ENCODE data around the gene LRRC4B. TPM values are rescaled to one million over a fixed set of nuclear protein-coding genes. Genes with fewer than 3 reads are reported as not detected.
"Not testable (repeated sequence)": the region's sequence is repeated elsewhere in the genome, so short reads cannot be mapped to it uniquely, and the experiment has no call there.

Gene LRRC4B
- total and polyA plus RNA-seq, 2 donors from 2014 or later, result 1.2 to 2.6 TPM

DNA sequence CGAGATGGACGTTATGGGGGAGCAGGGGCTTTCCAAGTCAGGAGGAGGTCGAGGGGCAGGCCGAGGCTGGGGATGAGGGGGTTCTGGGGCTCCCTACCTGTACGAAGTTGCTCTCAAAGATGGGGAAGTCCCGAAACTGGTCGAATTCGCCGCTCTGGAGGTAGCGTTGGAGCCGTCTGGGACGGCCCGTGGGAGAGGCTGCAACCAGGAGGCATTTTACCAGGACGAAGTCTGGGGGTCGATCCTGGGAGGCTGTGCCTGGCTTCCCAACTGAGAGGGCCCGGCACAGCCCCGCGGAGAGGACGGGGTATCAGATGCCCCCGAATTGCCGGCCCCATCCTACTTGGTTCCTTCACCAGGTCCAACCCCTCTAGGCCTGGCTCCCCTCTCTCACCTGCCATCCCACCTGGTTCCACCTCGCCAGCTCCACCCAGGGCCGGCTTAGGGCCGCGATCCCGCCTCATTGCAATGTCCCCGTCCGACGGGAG is 92.5 kb downstream of the LRRC4B start:
- TF ChIP-seq, protein P1, sequence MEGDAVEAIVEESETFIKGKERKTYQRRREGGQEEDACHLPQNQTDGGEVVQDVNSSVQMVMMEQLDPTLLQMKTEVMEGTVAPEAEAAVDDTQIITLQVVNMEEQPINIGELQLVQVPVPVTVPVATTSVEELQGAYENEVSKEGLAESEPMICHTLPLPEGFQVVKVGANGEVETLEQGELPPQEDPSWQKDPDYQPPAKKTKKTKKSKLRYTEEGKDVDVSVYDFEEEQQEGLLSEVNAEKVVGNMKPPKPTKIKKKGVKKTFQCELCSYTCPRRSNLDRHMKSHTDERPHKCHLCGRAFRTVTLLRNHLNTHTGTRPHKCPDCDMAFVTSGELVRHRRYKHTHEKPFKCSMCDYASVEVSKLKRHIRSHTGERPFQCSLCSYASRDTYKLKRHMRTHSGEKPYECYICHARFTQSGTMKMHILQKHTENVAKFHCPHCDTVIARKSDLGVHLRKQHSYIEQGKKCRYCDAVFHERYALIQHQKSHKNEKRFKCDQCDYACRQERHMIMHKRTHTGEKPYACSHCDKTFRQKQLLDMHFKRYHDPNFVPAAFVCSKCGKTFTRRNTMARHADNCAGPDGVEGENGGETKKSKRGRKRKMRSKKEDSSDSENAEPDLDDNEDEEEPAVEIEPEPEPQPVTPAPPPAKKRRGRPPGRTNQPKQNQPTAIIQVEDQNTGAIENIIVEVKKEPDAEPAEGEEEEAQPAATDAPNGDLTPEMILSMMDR (IDR thresholded peaks at IDR 0.05; ENCODE audit: borderline replicate concordance, extremely low read depth, insufficient read depth), result no peak
- intact Hi-C loops (cut with DNase I), result no loop called here
- Histone ChIP-seq H3K27ac (ENCODE audit: low read depth in 2 of 2, low read length in 2 of 2) (peak overlapping the region; percentile 53 to 82), H3K27me3 (ENCODE audit: control insufficient read depth, insufficient read depth, low read length) (no peaks in the 10 kb centered on the region), H3K4me1 (ENCODE audit: control insufficient read depth in 2 of 3, insufficient read depth in 2 of 3, low read depth in 1 of 3, low read length in 3 of 3) (peaks cover 0 to 9% (median 0%) of the 10 kb centered on the region in 3 donors), H3K9ac (ENCODE audit: low read length in 3 of 3) (no peak overlapping the region), H3K9me3 (ENCODE audit: control insufficient read depth in 2 of 3, insufficient read depth in 1 of 3, low read length in 3 of 3) (no peaks in the 10 kb centered on the region), H3K36me3 (ENCODE audit: control insufficient read depth in 2 of 3, insufficient read depth in 3 of 3, low read length in 3 of 3) (peaks cover 0 to 12% (median 10%) of the 10 kb centered on the region in 3 donors), H3K4me3 (ENCODE audit: low read length in 3 of 3) (peak overlapping the region in 2 of 3 donors; percentile 88 to 96)
- FAIRE-seq, result no peak
- no peak for DNase-seq

DNA sequence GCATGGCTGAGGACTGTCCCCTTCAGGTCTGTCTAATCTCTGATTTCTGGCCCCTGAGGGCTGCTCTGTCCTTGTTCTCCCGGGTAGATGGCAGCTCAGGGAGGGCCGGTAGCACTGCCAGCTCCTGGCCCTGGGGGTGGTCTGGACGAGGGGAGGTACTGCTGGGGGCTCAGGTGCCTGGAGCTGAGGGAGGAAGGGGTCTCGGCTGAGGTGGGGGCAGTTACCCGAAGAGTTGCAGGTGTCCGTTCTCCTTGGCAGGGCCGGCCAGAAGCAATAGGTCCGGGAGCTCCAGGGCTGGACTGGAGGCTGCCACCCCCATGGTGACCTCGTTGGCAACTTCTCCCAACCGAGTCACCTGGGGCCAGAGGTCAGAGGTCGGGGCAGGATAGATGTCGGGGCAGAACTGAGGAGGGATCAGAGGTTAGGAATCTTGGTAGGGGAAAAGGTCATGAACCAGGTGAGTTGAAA is 93.1 kb downstream of the LRRC4B start:
- Histone ChIP-seq H3K4me1 (ENCODE audit: control insufficient read depth in 2 of 3, insufficient read depth in 2 of 3, low read depth in 1 of 3, low read length in 3 of 3) (peaks cover 0 to 9% (median 0%) of the 10 kb centered on the region in 3 donors), H3K27ac (ENCODE audit: low read depth in 2 of 2, low read length in 2 of 2) (no peak overlapping the region), H3K36me3 (ENCODE audit: control insufficient read depth in 2 of 3, insufficient read depth in 3 of 3, low read length in 3 of 3) (peaks cover 0 to 11% (median 10%) of the 10 kb centered on the region in 3 donors), H3K9ac (ENCODE audit: low read length in 3 of 3) (no peak overlapping the region), H3K9me3 (ENCODE audit: control insufficient read depth in 2 of 3, insufficient read depth in 1 of 3, low read length in 3 of 3) (no peaks in the 10 kb centered on the region), H3K27me3 (ENCODE audit: control insufficient read depth, insufficient read depth, low read length) (no peaks in the 10 kb centered on the region), H3K4me3 (ENCODE audit: low read length in 3 of 3) (no peak overlapping the region)
- FAIRE-seq, result no peak
- intact Hi-C loops (cut with DNase I), result no loop called here
- TF ChIP-seq, protein P1 (IDR thresholded peaks at IDR 0.05; ENCODE audit: borderline replicate concordance, extremely low read depth, insufficient read depth), result no peak
- peak in 2 of 5 donors; percentile 71 to 82 for DNase-seq

DNA sequence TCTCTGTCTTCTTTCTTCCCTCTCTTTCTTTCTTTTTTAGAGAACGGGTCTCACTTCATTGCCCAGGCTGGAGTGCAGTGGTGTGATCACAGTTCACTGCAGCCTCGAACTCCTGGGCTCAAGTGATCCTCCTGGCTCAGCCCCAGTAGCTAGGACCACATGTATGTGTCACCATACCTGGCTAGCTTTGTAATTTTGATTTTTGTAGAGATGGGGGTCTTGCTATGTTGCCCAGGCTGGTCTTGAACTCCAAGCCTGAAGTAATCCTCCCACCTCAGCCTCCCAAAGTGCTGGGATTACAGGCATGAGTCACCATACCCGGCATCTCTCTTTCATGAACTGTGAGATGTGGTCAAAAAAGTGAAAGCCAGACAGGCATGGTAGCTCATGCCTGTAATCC is 94.9 kb downstream of the LRRC4B start:
- intact Hi-C loops (cut with DNase I), result not testable (repeated sequence)

DNA sequence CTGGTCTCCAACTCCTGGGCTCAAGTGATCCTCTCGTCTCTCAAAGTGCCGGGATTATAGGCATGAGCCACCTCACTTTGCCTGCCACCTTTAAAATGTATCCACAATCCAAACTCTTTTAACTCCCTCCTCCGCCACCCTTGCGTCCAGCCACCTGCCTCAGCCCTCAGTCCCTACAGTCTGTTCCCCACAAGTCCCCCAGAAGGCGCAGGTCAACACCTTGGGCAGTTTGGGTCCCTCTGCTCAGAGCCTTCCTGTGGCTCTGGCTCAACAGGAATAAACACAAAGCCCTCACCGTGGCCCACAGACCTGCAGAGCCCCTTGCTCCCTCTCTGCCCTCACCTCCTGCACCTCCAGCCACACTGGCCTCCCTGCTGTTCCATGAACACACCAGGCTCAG is 99.4 kb downstream of the LRRC4B start:
- FAIRE-seq (no peak), DNase-seq (peak in 1 of 5 donors; percentile 37)
- TF ChIP-seq, protein P1 (IDR thresholded peaks at IDR 0.05; ENCODE audit: borderline replicate concordance, extremely low read depth, insufficient read depth), result no peak
- Histone ChIP-seq H3K27me3 (ENCODE audit: control insufficient read depth, insufficient read depth, low read length) (no peaks in the 10 kb centered on the region), H3K27ac (ENCODE audit: low read depth in 2 of 2, low read length in 2 of 2) (no peak overlapping the region), H3K4me1 (ENCODE audit: control insufficient read depth in 2 of 3, insufficient read depth in 2 of 3, low read depth in 1 of 3, low read length in 3 of 3) (peaks cover 0 to 2% (median 0%) of the 10 kb centered on the region in 3 donors), H3K4me3 (ENCODE audit: low read length in 3 of 3) (no peak overlapping the region), H3K9ac (ENCODE audit: low read length in 3 of 3) (no peak overlapping the region), H3K36me3 (ENCODE audit: control insufficient read depth in 2 of 3, insufficient read depth in 3 of 3, low read length in 3 of 3) (no peaks in the 10 kb centered on the region), H3K9me3 (ENCODE audit: control insufficient read depth in 2 of 3, insufficient read depth in 1 of 3, low read length in 3 of 3) (no peaks in the 10 kb centered on the region)
- intact Hi-C loops (cut with DNase I), result loop anchor here (10.0 kb wide), 1 partner anchor 104 kb away; the partner anchor contains the start of gene NAPSA

More for the DNA sequence above, 94.9 kb downstream of the LRRC4B start:
- peak in 1 of 5 donors; percentile 41 for DNase-seq
- not testable (repeated sequence) for H3K27ac ChIP-seq (ENCODE audit: low read depth in 2 of 2, low read length in 2 of 2); H3K9ac ChIP-seq (ENCODE audit: low read length in 3 of 3); H3K9me3 ChIP-seq (ENCODE audit: control insufficient read depth in 2 of 3, insufficient read depth in 1 of 3, low read length in 3 of 3); FAIRE-seq; H3K27me3 ChIP-seq (ENCODE audit: control insufficient read depth, insufficient read depth, low read length); H3K4me1 ChIP-seq (ENCODE audit: control insufficient read depth in 2 of 3, insufficient read depth in 2 of 3, low read depth in 1 of 3, low read length in 3 of 3); H3K4me3 ChIP-seq (ENCODE audit: low read length in 3 of 3); H3K36me3 ChIP-seq (ENCODE audit: control insufficient read depth in 2 of 3, insufficient read depth in 3 of 3, low read length in 3 of 3)
